Measurements from ENCODE around the gene HOXD13.

GRCh38 chr2:176138923-176139660 lies 46.6 kb downstream of the HOXD13 start:
- TF ChIP-seq ESRRG (CRISPR knock-in tag; IDR thresholded peaks at IDR 0.05): no peak
- TF ChIP-seq CSDC2 (CRISPR knock-in tag; IDR thresholded peaks at IDR 0.05): no peak
- no peak for TF ChIP-seq ZNF70 (CRISPR knock-in tag; IDR thresholded peaks at IDR 0.05)
- no peak for TF ChIP-seq ZNF565 (CRISPR knock-in tag; conservative IDR thresholded peaks at IDR 0.05; ENCODE audit: low read depth)
- TF ChIP-seq TCF4 (CRISPR knock-in tag; IDR thresholded peaks at IDR 0.05; ENCODE audit: borderline replicate concordance): no peak
- TF ChIP-seq SNAI2 (CRISPR knock-in tag; IDR thresholded peaks at IDR 0.05): no peak
- TF ChIP-seq ZFP30 (CRISPR knock-in tag; IDR thresholded peaks at IDR 0.05): no peak
- no peak for TF ChIP-seq PATZ1 (CRISPR knock-in tag; IDR thresholded peaks at IDR 0.05; ENCODE audit: borderline replicate concordance)
